SK-N-SH treated with all-trans-retinoic acid at 6 μM for 48 hours (cell line): ENCODE results near the gene SLC44A2.
"Not testable (repeated sequence)": the region's sequence is repeated elsewhere in the genome, so short reads cannot be mapped to it uniquely, and the experiment has no call there.

Experiments
- ATAC-seq: fragments of 200-7000 bp; cut with Tn5 transposase; 3 replicates; pipeline ENCODE4 v1.9.1; 2020; ENCODE audit warnings: mild to moderate bottlenecking, moderate library complexity
- ARNTL ChIP-seq: fragments of 450-650 bp; formaldehyde crosslinking; IDR thresholded peaks from 2 replicates; pipeline ENCODE4 v1.5.0; 2020; ENCODE audit warnings: low read depth, mild to moderate bottlenecking, moderate library complexity, borderline replicate concordance
- BACH2 ChIP-seq: fragments of 250-450 bp; sonication (Bioruptor Pico); IDR thresholded peaks from 2 replicates; pipeline ENCODE4 v1.9.0; 2021; ENCODE audit warnings: mild to moderate bottlenecking, borderline replicate concordance
- GLIS3 ChIP-seq: fragments of 250-450 bp; sonication (Bioruptor Pico); IDR thresholded peaks from 2 replicates; pipeline ENCODE4 v1.5.0; 2020; ENCODE audit warnings: mild to moderate bottlenecking, moderate library complexity
- OSR1 ChIP-seq: fragments of 250-450 bp; sonication (Bioruptor Pico); IDR thresholded peaks from 2 replicates; pipeline ENCODE4 v1.8.0; 2022; ENCODE audit warnings: moderate library complexity, mild to moderate bottlenecking, inconsistent platforms
- PPARA ChIP-seq: fragments of 250-450 bp; sonication (Bioruptor Pico); IDR thresholded peaks from 2 replicates; pipeline ENCODE4 v1.5.0; 2020; ENCODE audit warnings: mild to moderate bottlenecking, borderline replicate concordance
- RARB ChIP-seq: fragments of 250-450 bp; sonication (Bioruptor Pico); IDR thresholded peaks from 2 replicates; pipeline ENCODE4 v1.8.0; 2021; ENCODE audit warnings: mild to moderate bottlenecking, moderate library complexity
- SNAI2 ChIP-seq: fragments of 250-450 bp; sonication (Bioruptor Pico); IDR thresholded peaks from 2 replicates; pipeline ENCODE4 v1.5.0; 2020; ENCODE audit warnings: mild to moderate bottlenecking, moderate library complexity
- TCF4 ChIP-seq: fragments of 250-450 bp; sonication (Bioruptor Pico); IDR thresholded peaks from 2 replicates; pipeline ENCODE4 v1.8.0; 2021; ENCODE audit warnings: mild to moderate bottlenecking, moderate library complexity, borderline replicate concordance
- TOX ChIP-seq: fragments of 250-450 bp; sonication (Bioruptor Pico); IDR thresholded peaks from 2 replicates; pipeline ENCODE4 v1.8.0; 2021; ENCODE audit warnings: mild to moderate bottlenecking, moderate library complexity, borderline replicate concordance
- ZC3H10 ChIP-seq: fragments of 250-450 bp; sonication (Bioruptor Pico); IDR thresholded peaks from 2 replicates; pipeline ENCODE4 v1.5.1; 2021; ENCODE audit warnings: mild to moderate bottlenecking, moderate library complexity
- ZFP3 ChIP-seq: fragments of 250-450 bp; sonication (Bioruptor Pico); IDR thresholded peaks from 2 replicates; pipeline ENCODE4 v1.5.0; 2020; ENCODE audit warnings: mild to moderate bottlenecking, moderate library complexity
- ZFP30 ChIP-seq: fragments of 450-650 bp; formaldehyde crosslinking; IDR thresholded peaks from 2 replicates; pipeline ENCODE4 v1.5.0; 2022; ENCODE audit warnings: mild to moderate bottlenecking, moderate library complexity
- ZNF565 ChIP-seq: fragments of 450-650 bp; formaldehyde crosslinking; conservative IDR thresholded peaks from 2 replicates; pipeline ENCODE4 v1.5.0; 2020; ENCODE audit warnings: low read depth, mild to moderate bottlenecking, moderate library complexity
- ZNF8 ChIP-seq: fragments of 450-650 bp; formaldehyde crosslinking; IDR thresholded peaks from 2 replicates; pipeline ENCODE4 v1.5.0; 2020; ENCODE audit warnings: mild to moderate bottlenecking, moderate library complexity
- TF ChIP-seq, protein P1 (sequence below): fragments of 250-450 bp; sonication (Bioruptor Pico); IDR thresholded peaks from 2 replicates; pipeline ENCODE4 v1.5.0; 2020; ENCODE audit warnings: mild to moderate bottlenecking, moderate library complexity
- TF ChIP-seq, protein P2 (sequence below): fragments of 250-450 bp; sonication (Bioruptor Pico); IDR thresholded peaks from 2 replicates; pipeline ENCODE4 v1.8.0; 2021; ENCODE audit warnings: low read depth, mild to moderate bottlenecking, moderate library complexity, borderline replicate concordance
- TF ChIP-seq, protein P3 (sequence below): fragments of 250-450 bp; sonication (Bioruptor Pico); IDR thresholded peaks from 2 replicates; pipeline ENCODE4 v1.5.1; 2020; ENCODE audit warnings: low read depth, mild to moderate bottlenecking, moderate library complexity
- TF ChIP-seq, protein P4 (sequence below): fragments of 250-450 bp; sonication (Bioruptor Pico); IDR thresholded peaks from 2 replicates; pipeline ENCODE4 v1.8.0; 2020; ENCODE audit warnings: mild to moderate bottlenecking, moderate library complexity, borderline replicate concordance

SLC44A2 gene

DNA sequence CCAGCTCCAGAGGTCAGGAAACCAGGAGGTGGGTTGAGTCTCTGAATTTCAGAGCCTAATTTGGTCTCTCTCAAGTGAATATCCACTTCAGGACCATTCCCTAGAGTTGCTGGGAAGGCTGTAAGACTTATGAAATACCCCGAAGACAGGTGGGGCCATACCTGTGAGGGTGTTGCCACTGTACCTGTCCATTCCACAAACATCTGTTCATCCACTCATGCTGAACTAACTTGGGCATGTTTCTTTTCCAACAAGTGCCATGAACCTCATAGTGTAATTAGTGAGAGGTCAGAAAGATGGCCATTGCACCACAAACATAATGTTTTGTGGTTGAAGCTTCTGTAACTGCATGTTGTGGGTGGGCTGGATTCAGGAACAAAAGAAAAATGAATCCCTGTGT lies 36.6 kb downstream of the SLC44A2 start (continued):
- TF ChIP-seq, protein P1, sequence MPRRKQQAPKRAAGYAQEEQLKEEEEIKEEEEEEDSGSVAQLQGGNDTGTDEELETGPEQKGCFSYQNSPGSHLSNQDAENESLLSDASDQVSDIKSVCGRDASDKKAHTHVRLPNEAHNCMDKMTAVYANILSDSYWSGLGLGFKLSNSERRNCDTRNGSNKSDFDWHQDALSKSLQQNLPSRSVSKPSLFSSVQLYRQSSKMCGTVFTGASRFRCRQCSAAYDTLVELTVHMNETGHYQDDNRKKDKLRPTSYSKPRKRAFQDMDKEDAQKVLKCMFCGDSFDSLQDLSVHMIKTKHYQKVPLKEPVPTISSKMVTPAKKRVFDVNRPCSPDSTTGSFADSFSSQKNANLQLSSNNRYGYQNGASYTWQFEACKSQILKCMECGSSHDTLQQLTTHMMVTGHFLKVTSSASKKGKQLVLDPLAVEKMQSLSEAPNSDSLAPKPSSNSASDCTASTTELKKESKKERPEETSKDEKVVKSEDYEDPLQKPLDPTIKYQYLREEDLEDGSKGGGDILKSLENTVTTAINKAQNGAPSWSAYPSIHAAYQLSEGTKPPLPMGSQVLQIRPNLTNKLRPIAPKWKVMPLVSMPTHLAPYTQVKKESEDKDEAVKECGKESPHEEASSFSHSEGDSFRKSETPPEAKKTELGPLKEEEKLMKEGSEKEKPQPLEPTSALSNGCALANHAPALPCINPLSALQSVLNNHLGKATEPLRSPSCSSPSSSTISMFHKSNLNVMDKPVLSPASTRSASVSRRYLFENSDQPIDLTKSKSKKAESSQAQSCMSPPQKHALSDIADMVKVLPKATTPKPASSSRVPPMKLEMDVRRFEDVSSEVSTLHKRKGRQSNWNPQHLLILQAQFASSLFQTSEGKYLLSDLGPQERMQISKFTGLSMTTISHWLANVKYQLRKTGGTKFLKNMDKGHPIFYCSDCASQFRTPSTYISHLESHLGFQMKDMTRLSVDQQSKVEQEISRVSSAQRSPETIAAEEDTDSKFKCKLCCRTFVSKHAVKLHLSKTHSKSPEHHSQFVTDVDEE (CRISPR knock-in tag) = no peak
- TF ChIP-seq ARNTL (no peak), PPARA (CRISPR knock-in tag) (no peak)

DNA sequence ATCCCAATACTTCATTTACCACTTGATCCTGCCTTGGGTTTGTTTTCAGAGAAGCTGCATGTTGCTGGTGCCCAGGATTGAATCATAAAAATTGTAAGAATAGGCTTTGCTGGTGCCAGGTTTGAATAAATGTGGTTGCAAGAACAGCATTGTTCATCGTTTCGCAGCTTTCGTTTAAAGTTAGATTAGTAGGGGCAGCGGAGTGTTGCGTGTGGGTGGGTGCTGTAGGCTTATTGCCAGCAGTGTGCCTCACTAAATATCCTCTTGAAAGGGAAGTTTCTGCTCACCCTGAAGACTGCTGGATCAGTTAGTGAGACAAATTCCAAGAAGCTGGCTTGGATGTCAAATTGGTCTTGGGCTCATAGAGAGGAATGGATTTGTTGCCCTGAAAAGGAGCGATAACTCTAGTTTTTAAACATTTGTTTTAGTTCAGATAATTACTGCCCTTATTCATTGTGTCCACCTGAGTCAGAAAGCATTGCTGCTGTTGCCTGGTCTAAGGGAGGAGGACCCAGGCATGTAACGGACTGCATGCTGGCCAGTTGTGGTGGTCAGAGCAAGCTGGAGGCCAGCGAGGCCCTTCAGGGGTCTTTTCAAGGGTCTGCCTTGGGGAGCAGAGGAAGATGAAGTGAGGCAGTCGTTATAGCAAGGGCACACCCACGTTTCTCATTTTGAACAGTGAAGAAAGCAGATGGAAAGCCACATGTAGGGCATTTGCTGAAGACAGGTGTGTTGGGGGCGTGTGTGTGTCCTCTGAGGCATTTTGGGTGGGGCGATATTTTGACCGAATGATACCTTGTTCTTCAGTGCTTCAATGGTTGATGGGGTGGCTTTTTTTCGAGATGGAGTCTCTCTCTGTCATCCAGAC lies 37.3 kb downstream of the SLC44A2 start:
- TF ChIP-seq SNAI2 (CRISPR knock-in tag) = no peak
- no peak for TF ChIP-seq ARNTL
- TF ChIP-seq TOX (CRISPR knock-in tag) = no peak
- no peak for TF ChIP-seq PPARA (CRISPR knock-in tag)
- no peak for TF ChIP-seq TCF4 (CRISPR knock-in tag)
- ATAC-seq = no peak

- ATAC-seq = not testable (repeated sequence)
Measured at GRCh38 chr19:10663252-10663563, 37.9 kb downstream of the SLC44A2 start.

DNA sequence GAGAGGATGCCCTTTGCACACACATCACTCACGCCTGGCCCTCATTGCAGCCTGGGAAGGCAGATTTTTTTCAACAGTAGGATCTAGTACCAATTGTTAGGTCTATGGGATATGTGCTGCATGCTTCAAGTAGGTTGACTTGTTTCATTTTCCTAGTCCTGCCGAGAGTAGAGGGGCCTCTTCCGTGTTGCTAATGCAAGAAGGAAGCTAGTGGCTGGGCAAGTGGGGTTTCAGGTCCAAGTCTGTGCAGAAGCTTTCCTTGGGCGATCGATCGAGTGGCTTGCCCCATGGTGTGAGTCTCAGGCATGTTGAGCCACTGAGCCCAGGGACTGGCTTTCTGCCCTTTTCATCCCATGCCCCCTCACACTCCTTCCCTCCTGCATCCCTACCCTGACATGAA lies 42.5 kb downstream of the SLC44A2 start:
- TF ChIP-seq, protein P1 (CRISPR knock-in tag) = no peak
- TF ChIP-seq PPARA (CRISPR knock-in tag) = no peak
- no peak for TF ChIP-seq OSR1 (CRISPR knock-in tag)
- no peak for TF ChIP-seq SNAI2 (CRISPR knock-in tag)
- TF ChIP-seq, protein P2, sequence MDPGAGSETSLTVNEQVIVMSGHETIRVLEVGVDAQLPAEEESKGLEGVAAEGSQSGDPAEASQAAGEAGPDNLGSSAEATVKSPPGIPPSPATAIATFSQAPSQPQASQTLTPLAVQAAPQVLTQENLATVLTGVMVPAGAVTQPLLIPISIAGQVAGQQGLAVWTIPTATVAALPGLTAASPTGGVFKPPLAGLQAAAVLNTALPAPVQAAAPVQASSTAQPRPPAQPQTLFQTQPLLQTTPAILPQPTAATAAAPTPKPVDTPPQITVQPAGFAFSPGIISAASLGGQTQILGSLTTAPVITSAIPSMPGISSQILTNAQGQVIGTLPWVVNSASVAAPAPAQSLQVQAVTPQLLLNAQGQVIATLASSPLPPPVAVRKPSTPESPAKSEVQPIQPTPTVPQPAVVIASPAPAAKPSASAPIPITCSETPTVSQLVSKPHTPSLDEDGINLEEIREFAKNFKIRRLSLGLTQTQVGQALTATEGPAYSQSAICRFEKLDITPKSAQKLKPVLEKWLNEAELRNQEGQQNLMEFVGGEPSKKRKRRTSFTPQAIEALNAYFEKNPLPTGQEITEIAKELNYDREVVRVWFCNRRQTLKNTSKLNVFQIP (CRISPR knock-in tag) = no peak
- no peak for TF ChIP-seq RARB (CRISPR knock-in tag)
- TF ChIP-seq, protein P3, sequence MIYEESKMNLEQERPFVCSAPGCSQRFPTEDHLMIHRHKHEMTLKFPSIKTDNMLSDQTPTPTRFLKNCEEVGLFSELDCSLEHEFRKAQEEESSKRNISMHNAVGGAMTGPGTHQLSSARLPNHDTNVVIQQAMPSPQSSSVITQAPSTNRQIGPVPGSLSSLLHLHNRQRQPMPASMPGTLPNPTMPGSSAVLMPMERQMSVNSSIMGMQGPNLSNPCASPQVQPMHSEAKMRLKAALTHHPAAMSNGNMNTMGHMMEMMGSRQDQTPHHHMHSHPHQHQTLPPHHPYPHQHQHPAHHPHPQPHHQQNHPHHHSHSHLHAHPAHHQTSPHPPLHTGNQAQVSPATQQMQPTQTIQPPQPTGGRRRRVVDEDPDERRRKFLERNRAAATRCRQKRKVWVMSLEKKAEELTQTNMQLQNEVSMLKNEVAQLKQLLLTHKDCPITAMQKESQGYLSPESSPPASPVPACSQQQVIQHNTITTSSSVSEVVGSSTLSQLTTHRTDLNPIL (CRISPR knock-in tag) = no peak
- TF ChIP-seq ZNF8 = no peak
- no peak for TF ChIP-seq ZNF565 (CRISPR knock-in tag)
- no peak for TF ChIP-seq GLIS3 (CRISPR knock-in tag)
- no peak for TF ChIP-seq ZC3H10 (CRISPR knock-in tag)
- no peak for TF ChIP-seq ZFP30 (CRISPR knock-in tag)
- no peak for TF ChIP-seq ZFP3 (CRISPR knock-in tag)
- TF ChIP-seq, protein P4, sequence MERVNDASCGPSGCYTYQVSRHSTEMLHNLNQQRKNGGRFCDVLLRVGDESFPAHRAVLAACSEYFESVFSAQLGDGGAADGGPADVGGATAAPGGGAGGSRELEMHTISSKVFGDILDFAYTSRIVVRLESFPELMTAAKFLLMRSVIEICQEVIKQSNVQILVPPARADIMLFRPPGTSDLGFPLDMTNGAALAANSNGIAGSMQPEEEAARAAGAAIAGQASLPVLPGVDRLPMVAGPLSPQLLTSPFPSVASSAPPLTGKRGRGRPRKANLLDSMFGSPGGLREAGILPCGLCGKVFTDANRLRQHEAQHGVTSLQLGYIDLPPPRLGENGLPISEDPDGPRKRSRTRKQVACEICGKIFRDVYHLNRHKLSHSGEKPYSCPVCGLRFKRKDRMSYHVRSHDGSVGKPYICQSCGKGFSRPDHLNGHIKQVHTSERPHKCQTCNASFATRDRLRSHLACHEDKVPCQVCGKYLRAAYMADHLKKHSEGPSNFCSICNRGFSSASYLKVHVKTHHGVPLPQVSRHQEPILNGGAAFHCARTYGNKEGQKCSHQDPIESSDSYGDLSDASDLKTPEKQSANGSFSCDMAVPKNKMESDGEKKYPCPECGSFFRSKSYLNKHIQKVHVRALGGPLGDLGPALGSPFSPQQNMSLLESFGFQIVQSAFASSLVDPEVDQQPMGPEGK = no peak
- no peak for TF ChIP-seq BACH2
- TF ChIP-seq TCF4 (CRISPR knock-in tag) = no peak
- ATAC-seq = no peak; the same call in 2 of the 3 replicates
